ENCODE results near the gene LHPP. TPM values are rescaled to one million over a fixed set of nuclear protein-coding genes. Genes with fewer than 3 reads are reported as not detected.

Gene LHPP
- polyA plus RNA-seq, 3 donors, result 19.1 to 24.0 (median 20.0) TPM

- DNase-seq (ENCODE audit: low read depth in 3 of 3, low spot score in 2 of 3), result no peak
These were observed 174.8 kb downstream of the LHPP start for GRCh38 chr10:124636271-124636995.

GRCh38 chr10:124637091-124637700 lies 175.6 kb downstream of the LHPP start:
- DNase-seq (ENCODE audit: low read depth in 3 of 3, low spot score in 2 of 3), result no peak

DNA sequence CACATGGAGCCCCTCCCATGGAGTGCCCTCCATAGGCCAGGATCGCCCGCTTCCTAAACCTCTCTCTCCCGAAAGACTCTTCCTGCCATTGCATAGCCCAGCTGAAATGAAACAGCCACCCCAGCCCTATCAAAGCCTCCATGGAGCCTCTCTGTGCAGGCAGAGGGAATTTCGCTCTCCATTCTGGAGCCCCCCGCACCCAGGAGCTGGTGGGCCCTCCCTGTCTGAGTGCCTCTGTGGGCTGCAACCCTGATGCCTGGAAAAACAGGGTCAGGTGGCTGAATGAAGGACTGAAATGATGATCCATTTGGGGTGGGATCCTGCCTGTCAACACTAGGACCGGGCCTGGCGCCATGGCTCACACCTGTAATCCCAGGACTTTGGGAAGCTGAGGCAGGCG lies 176.1 kb downstream of the LHPP start:
- no peak for DNase-seq (ENCODE audit: low read depth in 3 of 3, low spot score in 2 of 3)

DNA sequence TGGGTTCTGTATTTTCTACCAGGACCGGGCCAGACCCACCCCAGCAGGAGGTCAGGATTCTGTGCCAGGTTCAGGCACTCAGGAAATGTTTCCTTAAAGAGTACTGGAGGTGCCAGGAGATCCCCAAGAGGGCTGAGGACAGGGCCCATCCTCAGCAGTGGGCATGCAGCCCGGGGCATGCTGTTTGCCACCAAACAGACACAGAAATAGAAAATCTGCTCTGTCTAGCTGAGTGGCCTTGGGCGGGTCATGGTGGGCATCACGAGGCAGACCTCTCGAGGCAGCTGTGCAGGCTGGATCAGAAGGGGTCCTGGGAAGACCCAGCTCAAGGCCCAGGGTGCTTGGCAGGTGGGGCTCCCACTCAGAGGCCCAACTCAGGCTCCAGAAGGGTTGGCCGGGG lies 177.6 kb downstream of the LHPP start:
- DNase-seq (ENCODE audit: low read depth in 3 of 3, low spot score in 2 of 3), result no peak

GRCh38 chr10:124639646-124640045 lies 178.0 kb downstream of the LHPP start:
- no peak for DNase-seq (ENCODE audit: low read depth in 3 of 3, low spot score in 2 of 3)

DNA sequence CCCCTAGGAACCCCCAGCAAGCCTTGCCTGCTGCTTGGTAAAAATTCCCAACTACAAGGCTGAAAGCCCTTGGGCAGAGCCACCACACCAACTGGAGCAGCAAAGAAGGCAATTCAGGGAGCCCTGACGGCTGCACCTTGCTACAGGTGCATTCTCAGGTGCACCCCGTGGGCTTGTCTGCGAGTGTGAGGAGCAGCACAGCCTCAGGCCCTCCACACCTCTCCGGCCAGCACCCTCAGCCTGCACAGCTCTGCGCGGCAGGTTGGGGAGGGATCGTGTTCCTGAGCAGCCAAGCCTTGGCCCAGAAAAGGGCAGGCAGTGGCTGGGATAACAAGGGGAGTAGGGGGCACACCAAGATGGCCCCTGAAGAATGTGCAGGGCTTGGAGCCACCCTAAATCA lies 178.4 kb downstream of the LHPP start:
- no peak for DNase-seq (ENCODE audit: low read depth in 3 of 3, low spot score in 2 of 3)

DNA sequence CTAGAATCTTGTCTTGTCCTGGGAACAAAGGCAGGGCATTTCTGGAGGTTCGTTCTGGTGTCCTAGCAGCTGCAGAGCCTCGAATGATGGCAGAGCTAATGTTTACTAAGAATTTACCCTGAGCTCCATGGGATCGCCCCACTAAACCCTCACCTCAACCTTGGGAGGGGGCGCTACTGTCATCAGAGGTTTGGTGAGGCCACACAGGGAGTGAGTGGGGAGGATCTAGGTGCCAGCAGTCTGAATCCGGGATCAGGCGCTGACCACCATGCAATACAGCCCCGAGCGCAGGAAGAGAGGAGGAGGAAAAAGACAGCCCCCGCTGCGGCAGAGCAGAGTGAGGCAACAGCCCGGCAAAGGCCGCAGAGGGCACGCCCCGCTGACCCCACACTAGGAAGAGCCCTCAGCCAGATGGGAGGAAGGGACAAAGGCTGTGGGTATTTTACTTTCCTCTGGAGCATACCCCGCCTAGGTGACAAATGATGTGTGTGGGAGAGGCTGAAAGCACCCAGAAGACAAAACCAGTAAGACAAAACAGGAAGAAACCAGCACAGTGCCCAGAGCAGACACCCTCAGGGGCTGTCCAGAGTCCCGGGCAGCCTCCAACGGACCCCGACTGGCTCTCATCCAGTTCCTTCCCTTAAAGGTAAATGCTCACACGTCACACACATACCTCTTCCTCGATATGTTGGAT lies 179.1 kb downstream of the LHPP start:
- no peak for DNase-seq (ENCODE audit: low read depth in 3 of 3, low spot score in 2 of 3)

GRCh38 chr10:124641282-124642087 lies 179.9 kb downstream of the LHPP start:
- no peak for DNase-seq (ENCODE audit: low read depth in 3 of 3, low spot score in 2 of 3)

DNA sequence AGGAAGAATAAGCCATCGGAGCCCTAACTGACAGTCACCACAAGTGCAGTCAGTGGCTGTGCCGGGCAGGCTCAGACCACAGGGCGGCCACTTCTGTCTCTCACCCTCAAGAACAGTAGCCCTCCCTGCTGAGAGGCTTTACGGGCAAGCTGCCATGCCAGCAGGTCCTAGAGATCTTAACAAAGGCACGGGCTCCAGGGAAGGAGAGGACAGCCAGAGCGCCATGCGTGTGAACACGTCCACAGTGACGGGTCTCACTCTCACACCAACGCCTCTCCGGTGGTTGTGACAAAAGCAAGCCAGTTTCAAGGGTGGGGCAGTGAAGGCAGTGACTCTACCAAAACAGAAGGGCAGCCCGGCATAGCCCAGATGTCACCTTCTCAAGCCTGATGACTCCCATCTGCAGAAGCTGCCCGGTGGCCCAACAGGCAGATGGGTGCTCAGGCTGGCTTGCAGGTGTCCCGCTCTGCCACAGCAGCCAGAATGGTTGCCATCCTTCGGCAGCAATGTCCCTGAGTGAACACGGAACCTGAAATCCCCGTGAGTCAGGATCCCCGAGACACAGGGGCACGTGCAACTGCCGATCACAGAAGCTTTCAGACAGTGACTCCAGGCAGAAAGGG lies 180.6 kb downstream of the LHPP start:
- no peak for DNase-seq (ENCODE audit: low read depth in 3 of 3, low spot score in 2 of 3)

DNA sequence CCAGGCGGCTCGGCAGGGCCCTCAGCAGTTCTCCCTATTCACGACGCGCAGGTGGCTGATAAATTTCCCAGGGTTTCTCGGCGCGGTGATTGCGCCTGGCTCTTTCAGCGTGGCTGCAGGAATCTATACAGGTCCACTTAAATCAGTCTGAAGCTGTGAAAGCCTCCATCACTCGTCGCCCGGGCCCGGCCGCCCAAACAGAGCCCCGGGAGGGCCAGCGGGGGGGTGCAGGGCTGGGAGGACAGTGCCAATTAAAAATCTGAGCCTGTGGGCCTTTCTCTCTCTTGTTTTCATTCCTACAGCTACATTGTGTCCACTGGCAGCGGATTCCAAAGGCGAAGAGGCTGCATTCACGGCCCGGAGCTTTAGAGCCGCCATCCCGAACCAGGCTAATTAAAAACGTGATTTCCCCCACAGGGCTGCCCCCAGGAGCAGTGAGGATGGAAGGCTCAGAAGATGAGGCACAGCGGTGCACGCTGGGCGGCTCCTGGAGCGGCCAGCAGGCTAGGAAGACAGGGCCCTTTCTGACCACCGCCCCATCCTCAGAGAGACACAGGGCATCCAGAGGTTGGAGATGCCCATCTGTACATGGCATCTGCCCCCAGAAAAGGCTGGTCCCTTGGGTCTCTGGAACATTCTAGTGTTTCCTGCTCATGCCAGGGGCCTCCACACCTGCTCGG lies 181.8 kb downstream of the LHPP start:
- no peak for DNase-seq (ENCODE audit: low read depth in 3 of 3, low spot score in 2 of 3)

DNA sequence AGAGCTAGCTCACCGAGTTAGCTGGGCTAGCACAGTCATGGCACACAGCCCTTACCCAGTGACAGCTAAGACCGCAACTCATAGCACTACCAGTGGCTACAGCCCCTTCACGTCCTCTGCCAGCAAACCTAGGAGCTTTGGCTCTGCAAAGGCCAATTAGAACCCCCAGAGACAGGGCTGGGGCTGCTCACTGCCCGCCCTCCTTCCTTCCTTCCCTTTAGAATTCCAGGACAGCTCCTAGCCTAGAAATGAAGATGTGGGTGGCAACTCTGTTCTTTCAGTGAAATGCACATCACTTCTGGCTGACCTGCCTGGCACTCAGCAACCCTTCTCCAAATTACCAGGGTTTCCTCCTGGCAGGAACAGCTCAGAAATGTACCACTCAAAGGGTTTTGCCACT lies 182.6 kb downstream of the LHPP start:
- no peak for DNase-seq (ENCODE audit: low read depth in 3 of 3, low spot score in 2 of 3)

GRCh38 chr10:124644771-124645415 lies 183.3 kb downstream of the LHPP start:
- DNase-seq (ENCODE audit: low read depth in 3 of 3, low spot score in 2 of 3), result no peak

DNA sequence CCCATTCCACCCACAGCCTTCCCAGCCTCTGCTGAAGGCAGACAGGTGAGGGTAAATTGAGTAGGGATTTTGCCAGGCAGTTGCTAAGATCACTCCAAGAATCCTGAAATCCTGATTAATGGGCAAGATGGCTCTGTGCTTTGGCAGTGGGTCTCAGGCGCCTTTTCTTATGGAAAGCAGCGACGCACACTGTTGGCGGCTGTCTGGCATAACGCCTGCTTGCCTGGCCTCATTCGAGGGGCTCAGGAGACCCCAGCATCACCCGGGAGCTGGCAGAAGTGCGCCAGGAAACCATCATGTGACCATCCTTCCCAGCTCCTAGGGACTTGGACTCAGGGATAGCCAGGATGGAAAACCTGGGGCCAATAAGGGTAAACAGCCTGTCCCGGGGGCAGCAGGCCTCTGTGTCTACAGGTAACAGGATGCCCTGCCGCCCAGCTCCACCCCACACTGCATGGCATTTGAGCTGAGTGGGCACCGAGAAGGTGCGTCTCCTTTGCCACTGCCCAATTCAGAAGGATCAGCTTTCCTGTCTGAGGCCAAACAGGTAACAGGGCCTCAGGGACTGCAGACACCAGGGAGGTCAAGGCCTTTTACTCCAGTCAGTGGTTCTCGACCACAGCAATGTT lies 184.0 kb downstream of the LHPP start:
- DNase-seq (ENCODE audit: low read depth in 3 of 3, low spot score in 2 of 3), result no peak

GRCh38 chr10:124646483-124647352 lies 185.1 kb downstream of the LHPP start:
- DNase-seq (ENCODE audit: low read depth in 3 of 3, low spot score in 2 of 3), result no peak

DNA sequence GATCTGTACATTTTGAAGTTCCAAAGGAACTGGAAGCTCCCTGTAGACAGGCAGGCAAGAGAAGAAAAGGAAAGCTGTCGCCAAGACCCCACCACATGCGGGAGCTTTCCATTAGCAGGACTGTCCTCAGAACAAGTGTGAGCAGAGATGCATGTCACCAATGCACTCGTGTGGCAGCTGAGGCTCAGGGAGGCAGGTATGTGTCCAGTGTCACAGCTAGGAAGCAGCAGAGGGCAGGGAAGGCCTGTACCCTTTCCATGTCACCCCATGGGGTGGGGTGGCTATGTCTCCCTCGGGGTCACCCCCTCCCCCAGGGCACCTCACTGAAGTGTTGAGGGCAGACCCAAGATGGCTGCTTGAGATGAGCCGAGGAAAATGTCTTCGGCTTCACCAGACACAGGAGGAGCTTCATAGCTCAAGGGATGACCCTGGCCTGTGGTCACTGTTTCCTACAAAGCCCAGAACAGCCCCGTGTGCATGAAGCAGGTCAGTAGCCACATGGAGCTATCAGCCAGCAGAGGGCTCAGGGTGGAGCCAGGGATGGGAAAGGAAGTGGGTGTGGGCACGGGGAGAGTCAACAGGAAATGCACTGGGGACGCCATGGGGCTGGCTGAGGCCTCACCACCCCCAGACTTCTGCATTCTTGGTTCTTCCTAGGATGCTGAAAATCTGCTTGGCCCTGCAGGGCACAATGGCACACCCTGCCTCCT lies 186.0 kb downstream of the LHPP start:
- no peak for DNase-seq (ENCODE audit: low read depth in 3 of 3, low spot score in 2 of 3)

GRCh38 chr10:124648131-124648475 lies 186.5 kb downstream of the LHPP start:
- DNase-seq (ENCODE audit: low read depth in 3 of 3, low spot score in 2 of 3), result no peak

GRCh38 chr10:124648738-124649137 lies 187.1 kb downstream of the LHPP start:
- DNase-seq (ENCODE audit: low read depth in 3 of 3, low spot score in 2 of 3), result peak in 1 of 3 donors; percentile 41

GRCh38 chr10:124649214-124649613 lies 187.6 kb downstream of the LHPP start:
- DNase-seq (ENCODE audit: low read depth in 3 of 3, low spot score in 2 of 3), result no peak

Measured in right renal cortex interstitium (tissue), 3 donors.